ENCODE measurements around the gene TAF11L4.
"Not testable (repeated sequence)": the region's sequence is repeated elsewhere in the genome, so short reads cannot be mapped to it uniquely, and the experiment has no call there.

Gene TAF11L4

GRCh38 chr5:17521501-17521900 lies at the start of gene TAF11L4:
Gene TAF11L4 (plus strand): TSS chr5:17521801.
- DNase-seq = not testable (repeated sequence)

DNA sequence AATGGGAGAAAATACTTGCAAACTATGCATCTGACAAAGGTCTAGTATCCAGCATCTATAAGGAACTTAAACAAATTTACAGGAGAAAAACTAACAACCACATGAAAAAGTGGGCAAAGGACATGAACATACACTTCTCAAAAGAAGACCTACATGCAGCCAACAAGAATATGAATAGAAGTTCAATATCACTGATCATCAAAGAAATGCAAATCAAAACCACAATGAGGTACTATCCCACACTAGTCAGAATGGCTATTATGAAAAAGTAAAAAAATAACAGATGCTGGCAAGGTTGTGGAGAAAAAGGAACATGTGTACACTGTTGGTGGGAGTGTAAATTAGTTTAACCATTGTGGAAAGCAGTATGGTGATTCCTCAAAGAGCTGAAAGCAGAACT lies 46.5 kb upstream of the TAF11L4 start:
- DNase-seq = not testable (repeated sequence)

DNA sequence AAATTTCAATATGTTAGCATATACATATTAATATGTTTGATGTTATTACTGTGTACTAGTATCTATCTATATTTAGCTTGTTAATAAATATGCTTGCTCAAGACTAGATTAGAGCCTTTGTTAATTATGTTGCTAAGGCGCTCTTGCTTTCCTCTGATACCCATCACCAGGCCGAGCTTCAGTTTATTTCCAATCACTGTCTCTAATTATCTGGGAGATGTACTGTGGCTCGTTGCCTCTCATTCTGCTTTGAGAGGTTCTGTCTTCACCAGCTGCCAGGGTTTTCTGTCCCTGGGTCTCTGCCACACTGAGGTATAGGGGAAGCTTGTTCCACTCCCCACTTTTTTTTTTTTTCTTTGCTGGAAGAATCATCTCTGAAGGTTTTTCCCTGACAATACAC lies 44.6 kb upstream of the TAF11L4 start:
- no peak for DNase-seq

DNA sequence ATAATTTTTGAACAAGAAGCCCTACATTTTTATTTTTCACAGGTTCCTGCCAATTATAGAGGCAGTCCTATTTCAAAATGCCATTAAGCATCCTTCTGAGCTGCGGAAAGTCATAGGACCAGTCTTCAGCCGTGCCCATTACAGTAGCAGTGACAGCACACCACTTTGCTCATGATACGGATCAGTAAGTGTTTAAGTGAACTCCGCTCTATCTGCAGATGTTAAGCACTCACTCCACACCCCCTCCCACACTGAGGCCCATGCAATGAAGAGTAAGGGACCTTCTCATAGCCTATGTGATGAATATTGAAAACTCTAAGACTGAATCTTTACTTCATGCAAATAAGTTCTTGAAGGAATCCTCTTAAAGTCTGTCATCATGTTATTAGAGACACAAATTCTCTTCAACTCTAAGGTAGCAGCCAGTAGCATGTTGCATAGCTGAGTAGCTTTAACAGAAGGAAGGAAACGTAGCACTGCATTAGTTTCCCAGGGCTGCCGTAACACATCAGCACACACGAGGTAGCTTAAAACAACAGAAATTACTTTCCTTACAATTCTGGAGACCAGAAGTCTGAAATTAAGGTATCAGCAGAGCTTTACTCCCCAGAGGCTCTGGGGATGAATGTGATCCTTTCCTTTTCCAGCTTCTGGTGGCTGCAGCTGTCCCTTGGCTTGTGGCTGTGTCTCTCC lies 43.9 kb upstream of the TAF11L4 start:
- DNase-seq = no peak

DNA sequence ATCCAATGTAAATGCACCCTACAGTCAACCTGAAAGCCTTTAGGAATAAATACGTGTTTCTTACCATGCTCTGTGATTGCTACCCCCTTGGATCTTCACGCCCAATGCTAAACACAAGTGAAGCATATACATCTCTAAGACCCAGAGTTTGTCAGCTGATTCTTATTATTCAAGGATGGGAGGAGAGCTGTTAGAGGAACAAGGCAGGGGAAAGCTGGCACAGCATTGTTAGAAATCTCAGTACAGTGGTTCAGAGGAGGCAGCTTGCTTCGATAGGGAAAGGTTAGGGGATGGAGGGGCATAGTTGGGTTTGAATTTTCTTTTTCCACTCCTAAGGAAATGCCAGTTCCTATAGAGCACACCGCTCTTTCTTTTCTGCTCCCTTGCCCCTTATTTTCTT lies 40.2 kb upstream of the TAF11L4 start:
- no peak for DNase-seq

GRCh38 chr5:17482790-17483189 lies 38.8 kb upstream of the TAF11L4 start:
- no peak for DNase-seq

DNA sequence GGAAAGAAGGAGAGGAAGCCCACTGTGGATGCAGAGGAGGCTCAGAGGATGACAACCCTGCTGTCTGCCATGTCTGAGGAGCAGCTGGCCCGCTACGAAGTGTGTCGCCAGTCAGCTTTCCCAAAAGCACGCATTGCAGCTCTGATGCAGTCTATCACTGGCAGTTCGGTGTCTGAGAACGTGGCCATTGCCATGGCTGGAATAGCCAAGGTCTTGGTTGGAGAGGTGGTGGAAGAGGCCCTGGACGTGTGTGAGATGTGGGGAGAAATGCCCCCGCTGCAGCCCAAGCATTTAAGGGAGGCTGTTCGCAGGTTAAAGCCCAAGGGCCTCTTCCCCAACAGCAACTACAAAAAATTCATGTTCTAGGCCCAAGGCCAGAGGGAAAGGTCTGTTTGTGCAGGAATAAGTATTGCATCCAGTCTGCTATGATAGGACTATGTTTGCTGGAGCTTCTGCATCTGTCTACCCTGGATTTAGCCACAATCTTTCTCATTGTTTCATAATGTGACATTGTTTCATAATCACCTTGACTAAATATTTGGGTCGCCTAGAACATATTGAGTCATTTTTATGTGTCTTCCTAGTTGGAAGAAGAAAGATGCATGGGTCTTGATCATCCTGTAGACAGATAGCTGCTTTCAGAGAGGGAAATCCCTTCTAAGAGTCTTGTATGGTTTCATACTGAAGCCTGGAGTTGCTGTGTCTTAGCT lies 35.0 kb upstream of the TAF11L4 start:
- DNase-seq = not testable (repeated sequence)

DNA sequence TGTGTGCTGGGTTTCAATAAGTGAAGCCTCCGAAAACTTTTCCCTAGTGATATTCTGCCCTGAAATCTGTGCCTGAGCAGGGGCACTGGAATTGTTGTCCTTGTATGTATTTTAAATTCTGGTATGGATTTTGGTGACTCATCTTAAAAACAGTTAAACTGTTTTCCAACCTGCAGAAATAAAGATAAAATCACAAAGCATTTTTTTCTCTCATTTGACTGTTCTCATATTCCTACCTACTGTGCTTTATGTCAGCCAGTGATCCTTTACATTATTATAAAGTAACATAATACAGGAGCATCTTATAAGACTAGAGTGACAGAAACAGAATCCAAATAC lies 34.5 kb upstream of the TAF11L4 start:
- DNase-seq = no peak

GRCh38 chr5:17491257-17491656 lies 30.3 kb upstream of the TAF11L4 start:
- not testable (repeated sequence) for DNase-seq

GRCh38 chr5:17492770-17493169 lies 28.8 kb upstream of the TAF11L4 start:
- no peak for DNase-seq

DNA sequence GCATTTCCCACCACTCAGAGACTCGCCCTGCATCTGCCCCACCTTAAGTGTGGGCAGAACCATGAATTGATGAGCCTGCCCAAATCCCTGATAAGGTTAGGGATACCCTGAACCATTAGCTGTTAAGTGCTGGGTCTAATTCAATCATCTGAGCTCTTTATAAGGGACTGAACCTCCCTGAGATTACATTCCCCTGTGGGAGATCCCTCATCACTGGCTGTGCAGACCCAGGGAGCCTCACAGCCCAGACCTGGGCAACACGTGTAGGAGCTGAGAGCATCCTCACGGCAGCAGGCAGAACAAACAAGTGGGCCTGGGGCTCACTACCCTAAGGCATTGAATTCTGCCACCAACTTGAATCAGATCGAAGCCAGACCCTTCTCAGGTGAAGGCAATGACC lies 24.2 kb upstream of the TAF11L4 start:
- DNase-seq = no peak

- not testable (repeated sequence) for DNase-seq
Observed at GRCh38 chr5:17497931-17498330, 23.7 kb upstream of the TAF11L4 start, which contains the start of gene TAF11L2. Gene TAF11L2 (plus strand): TSS chr5:17498231.

GRCh38 chr5:17511775-17512325 lies 9.8 kb upstream of the TAF11L4 start:
- DNase-seq = no peak

- DNase-seq = not testable (repeated sequence)
Observed at GRCh38 chr5:17517526-17517925, 4.1 kb upstream of the TAF11L4 start.

- DNase-seq = not testable (repeated sequence)
Observed at GRCh38 chr5:17518067-17518466, 3.5 kb upstream of the TAF11L4 start, which contains the start of gene TAF11L3. Gene TAF11L3 (plus strand): TSS chr5:17518367.

DNA sequence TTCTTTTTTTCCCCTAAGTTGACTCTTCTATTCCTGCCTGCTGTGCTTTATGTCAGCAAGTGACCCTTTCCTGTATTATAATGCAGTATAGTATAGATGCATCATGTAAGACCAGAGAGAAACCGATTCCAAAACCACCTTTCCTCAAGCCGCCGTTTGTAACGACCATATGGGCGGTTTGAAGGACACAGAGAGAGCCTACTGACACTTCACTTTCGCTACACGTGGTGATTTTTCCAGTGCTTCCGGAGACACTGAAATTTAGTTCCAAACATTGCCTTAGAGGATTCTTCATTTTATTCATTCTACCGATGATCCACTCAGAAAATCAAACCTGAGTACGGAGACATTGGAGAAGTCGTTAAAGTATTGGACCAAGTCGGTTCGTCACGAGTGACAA lies 2.1 kb upstream of the TAF11L4 start:
- not testable (repeated sequence) for DNase-seq

- DNase-seq = not testable (repeated sequence)
Observed at GRCh38 chr5:17524935-17525334, 3.3 kb downstream of the TAF11L4 start, which contains the start of gene TAF11L5. Gene TAF11L5 (plus strand): TSS chr5:17525235.

DNA sequence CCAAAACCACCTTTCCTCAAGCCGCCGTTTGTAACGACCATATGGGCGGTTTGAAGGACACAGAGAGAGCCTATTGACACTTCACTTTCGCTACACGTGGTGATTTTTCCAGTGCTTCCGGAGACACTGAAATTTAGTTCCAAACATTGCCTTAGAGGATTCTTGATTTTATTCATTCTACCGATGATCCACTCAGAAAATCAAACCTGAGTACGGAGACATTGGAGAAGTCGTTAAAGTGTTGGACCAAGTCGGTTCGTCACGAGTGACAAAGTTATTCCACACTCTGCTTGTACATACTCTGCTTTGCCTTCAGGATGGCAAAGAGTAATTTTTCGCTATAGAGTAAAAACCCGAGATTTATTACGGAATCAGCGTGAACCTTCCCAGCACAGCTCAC lies 4.9 kb downstream of the TAF11L4 start:
- DNase-seq = not testable (repeated sequence)

DNA sequence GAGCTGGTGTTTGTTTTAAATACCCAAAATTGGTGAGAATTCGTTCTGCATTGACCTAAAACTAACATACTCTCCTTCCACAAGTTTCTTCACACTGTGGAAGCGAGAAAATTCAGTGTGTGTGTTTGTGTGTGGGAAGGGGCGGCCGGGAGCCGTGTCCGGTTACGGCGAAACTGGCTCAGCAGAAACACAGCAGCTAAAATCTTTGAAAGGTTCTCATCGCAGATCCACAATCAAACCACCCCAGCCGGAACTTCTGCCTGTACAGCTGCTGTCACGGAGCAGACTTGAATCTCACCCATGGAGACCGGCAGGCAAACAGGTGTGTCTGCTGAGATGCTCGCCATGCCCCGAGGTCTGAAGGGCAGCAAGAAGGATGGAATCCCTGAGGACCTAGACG lies 6.8 kb downstream of the TAF11L4 start, which contains the start of gene TAF11L6:
Gene TAF11L6, plus strand, starts transcription at position 301 of the 400 bp plus-strand sequence.
- DNase-seq = not testable (repeated sequence)

All from NCI-H510A (cell line).